ENCODE data around the gene PCYT2.

GRCh38 chr17:81902653-81903414 lies 8.4 kb downstream of the PCYT2 start:
- no peak for TF ChIP-seq RAD21 (IDR thresholded peaks at IDR 0.05; ENCODE audit: low read depth)
- TF ChIP-seq YY1 (IDR thresholded peaks at IDR 0.05; ENCODE audit: low read depth), result no peak
- no peak for TF ChIP-seq EGR1 (IDR thresholded peaks at IDR 0.05)
- no peak for TF ChIP-seq EP300 (IDR thresholded peaks at IDR 0.05; ENCODE audit: borderline replicate concordance)
- TF ChIP-seq, protein P1, sequence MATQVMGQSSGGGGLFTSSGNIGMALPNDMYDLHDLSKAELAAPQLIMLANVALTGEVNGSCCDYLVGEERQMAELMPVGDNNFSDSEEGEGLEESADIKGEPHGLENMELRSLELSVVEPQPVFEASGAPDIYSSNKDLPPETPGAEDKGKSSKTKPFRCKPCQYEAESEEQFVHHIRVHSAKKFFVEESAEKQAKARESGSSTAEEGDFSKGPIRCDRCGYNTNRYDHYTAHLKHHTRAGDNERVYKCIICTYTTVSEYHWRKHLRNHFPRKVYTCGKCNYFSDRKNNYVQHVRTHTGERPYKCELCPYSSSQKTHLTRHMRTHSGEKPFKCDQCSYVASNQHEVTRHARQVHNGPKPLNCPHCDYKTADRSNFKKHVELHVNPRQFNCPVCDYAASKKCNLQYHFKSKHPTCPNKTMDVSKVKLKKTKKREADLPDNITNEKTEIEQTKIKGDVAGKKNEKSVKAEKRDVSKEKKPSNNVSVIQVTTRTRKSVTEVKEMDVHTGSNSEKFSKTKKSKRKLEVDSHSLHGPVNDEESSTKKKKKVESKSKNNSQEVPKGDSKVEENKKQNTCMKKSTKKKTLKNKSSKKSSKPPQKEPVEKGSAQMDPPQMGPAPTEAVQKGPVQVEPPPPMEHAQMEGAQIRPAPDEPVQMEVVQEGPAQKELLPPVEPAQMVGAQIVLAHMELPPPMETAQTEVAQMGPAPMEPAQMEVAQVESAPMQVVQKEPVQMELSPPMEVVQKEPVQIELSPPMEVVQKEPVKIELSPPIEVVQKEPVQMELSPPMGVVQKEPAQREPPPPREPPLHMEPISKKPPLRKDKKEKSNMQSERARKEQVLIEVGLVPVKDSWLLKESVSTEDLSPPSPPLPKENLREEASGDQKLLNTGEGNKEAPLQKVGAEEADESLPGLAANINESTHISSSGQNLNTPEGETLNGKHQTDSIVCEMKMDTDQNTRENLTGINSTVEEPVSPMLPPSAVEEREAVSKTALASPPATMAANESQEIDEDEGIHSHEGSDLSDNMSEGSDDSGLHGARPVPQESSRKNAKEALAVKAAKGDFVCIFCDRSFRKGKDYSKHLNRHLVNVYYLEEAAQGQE (IDR thresholded peaks at IDR 0.05; ENCODE audit: low read depth), result no peak
- TF ChIP-seq TCF12 (IDR thresholded peaks at IDR 0.05; ENCODE audit: low read depth), result no peak
- TF ChIP-seq CREB1 (IDR thresholded peaks at IDR 0.05; ENCODE audit: low read depth), result no peak
- TF ChIP-seq, protein P2, sequence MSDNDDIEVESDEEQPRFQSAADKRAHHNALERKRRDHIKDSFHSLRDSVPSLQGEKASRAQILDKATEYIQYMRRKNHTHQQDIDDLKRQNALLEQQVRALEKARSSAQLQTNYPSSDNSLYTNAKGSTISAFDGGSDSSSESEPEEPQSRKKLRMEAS (IDR thresholded peaks at IDR 0.05), result no peak
- no peak for TF ChIP-seq TAF1 (IDR thresholded peaks at IDR 0.05; ENCODE audit: low read depth)
- TF ChIP-seq USF1 (IDR thresholded peaks at IDR 0.05), result no peak
- TF ChIP-seq CEBPB (IDR thresholded peaks at IDR 0.05), result no peak
- TF ChIP-seq ZBTB7A (IDR thresholded peaks at IDR 0.05; ENCODE audit: low read depth), result no peak
- no peak for TF ChIP-seq FOXM1 (IDR thresholded peaks at IDR 0.05; ENCODE audit: borderline replicate concordance, low read depth)

Data from Ishikawa (cell line).